Stimulated activated CD8-positive, alpha-beta memory T cell treated with anti-CD3 and anti-CD28 coated beads, Interleukin-2, amount 100 ng/mL, for 48 hours (primary cell): ENCODE results near the gene KCNQ1.

Source experiments
- DNase-seq, 2 donors: peaks; one replicate each; pipeline ENCODE4 v3.0.0-alpha.2; 2020; ENCODE audit warnings: low read depth in 2 of 2

The KCNQ1 gene

GRCh38 chr11:2511421-2512369, 66.9 kb downstream of the KCNQ1 start:
- no peak for DNase-seq

- no peak for DNase-seq
Measured at GRCh38 chr11:2512431-2513407, 67.9 kb downstream of the KCNQ1 start.

- no peak for DNase-seq
Measured at GRCh38 chr11:2513441-2513840, 68.6 kb downstream of the KCNQ1 start.

GRCh38 chr11:2515401-2516275, 70.8 kb downstream of the KCNQ1 start:
- DNase-seq = no peak

- no peak for DNase-seq
Measured at GRCh38 chr11:2516276-2517015, 71.6 kb downstream of the KCNQ1 start.

GRCh38 chr11:2517016-2517385, 72.2 kb downstream of the KCNQ1 start:
- no peak for DNase-seq

GRCh38 chr11:2517386-2518064, 72.7 kb downstream of the KCNQ1 start:
- no peak for DNase-seq

GRCh38 chr11:2518111-2518982, 73.5 kb downstream of the KCNQ1 start:
- DNase-seq = no peak

- DNase-seq = no peak
Measured at GRCh38 chr11:2518983-2519340, 74.2 kb downstream of the KCNQ1 start.

GRCh38 chr11:2519517-2519861, 74.7 kb downstream of the KCNQ1 start:
- DNase-seq = no peak

GRCh38 chr11:2519862-2520735, 75.3 kb downstream of the KCNQ1 start:
- DNase-seq = no peak

GRCh38 chr11:2520736-2521035, 75.9 kb downstream of the KCNQ1 start:
- DNase-seq = no peak

- no peak for DNase-seq
Measured at GRCh38 chr11:2521081-2521732, 76.4 kb downstream of the KCNQ1 start.

GRCh38 chr11:2521733-2522630, 77.2 kb downstream of the KCNQ1 start:
- no peak for DNase-seq

- no peak for DNase-seq
Measured at GRCh38 chr11:2522631-2523255, 77.9 kb downstream of the KCNQ1 start.

- no peak for DNase-seq
Measured at GRCh38 chr11:2523821-2524391, 79.1 kb downstream of the KCNQ1 start.
